ENCODE data around the gene SREBF1.

Gene SREBF1

DNA sequence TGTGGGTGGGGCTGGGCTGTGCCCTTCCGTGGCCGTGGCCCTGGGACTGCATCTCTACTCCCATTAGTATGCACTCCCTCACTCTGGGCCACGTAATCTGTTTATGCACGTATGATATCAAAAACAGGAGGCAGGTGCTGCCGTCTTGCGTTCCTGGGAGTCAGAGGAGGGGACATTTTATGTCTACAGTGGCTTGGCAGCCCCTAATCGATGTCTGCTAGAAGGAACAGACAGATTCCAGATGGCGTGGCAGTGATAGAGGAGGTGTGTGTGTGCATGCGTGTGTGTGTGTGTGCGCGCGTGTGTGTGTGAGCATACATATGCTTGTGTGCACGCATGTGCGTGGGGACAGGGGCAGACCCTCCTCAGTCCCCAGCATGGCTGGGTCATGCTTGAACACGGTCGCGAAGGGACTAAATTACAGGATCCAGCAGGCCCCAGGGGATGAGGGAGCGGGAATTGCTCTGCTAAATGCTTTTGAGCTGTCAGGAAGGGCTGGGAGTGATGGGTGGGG, 44.7 kb downstream of the SREBF1 start:
- no peak for DNase-seq

- DNase-seq: no peak
These were observed 45.9 kb downstream of the SREBF1 start for GRCh38 chr17:17790637-17791464.

- no peak for DNase-seq
These were observed 46.8 kb downstream of the SREBF1 start for GRCh38 chr17:17789828-17790636.

GRCh38 chr17:17789410-17789809, 47.4 kb downstream of the SREBF1 start:
- no peak for DNase-seq

- no peak for DNase-seq
These were observed 47.8 kb downstream of the SREBF1 start for GRCh38 chr17:17788967-17789366.

- DNase-seq: no peak
These were observed 49.2 kb downstream of the SREBF1 start for GRCh38 chr17:17787568-17787967.

GRCh38 chr17:17786998-17787397, 49.8 kb downstream of the SREBF1 start:
- DNase-seq: no peak

DNA sequence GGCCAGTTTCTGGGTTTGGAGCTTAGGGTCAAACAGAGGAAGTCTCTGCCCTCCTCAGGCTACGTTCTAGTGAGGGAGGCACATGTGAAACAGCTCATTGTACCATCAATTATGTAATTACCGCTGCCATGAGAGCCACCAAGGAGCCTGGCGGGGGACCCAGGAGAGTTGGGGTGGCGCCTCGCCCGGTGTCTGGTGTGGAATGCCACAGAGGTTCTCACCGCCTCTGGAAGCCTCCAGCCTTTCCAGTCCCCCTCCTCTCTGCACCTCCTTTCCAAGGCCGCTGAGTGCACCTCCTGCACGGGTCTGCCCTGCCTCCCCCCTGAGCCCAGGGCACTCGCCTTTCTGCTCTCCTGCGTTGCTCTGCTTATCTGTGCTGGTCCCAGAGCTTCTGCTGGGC, 51.4 kb downstream of the SREBF1 start:
- no peak for DNase-seq

DNA sequence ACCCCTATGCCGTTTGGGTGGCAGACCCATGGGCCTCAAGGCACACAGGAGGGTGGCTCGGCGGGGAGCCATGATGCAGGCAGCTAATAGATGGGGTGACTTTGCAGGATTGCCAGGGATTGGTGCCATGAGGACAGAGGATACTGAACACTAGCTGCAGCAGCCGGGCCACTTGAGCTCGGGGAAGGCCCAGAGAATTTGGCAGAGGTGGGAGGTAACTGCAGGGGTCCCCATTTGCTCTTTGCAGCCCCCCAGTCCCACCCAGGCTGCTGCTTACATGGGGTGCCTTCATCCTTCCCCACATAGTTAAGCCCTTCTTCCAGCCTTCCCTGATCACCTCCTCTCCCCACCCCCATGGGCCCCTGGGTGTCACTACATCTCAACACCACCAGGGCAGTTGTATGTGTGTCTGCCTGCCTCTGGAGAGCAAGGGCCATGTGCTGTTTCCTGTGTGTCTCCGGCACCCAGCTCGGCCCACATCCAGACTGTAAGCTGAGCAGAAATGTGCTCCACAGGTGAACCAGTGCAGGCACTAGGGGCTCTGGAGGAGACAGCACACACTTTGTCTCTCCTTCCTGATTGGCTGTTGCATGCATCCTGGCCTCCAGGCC, 52.0 kb downstream of the SREBF1 start:
- DNase-seq: no peak

- no peak for DNase-seq
These were observed 52.7 kb downstream of the SREBF1 start for GRCh38 chr17:17783825-17784656.

- DNase-seq: peak; percentile 53
These were observed 53.5 kb downstream of the SREBF1 start for GRCh38 chr17:17783116-17783824.

DNA sequence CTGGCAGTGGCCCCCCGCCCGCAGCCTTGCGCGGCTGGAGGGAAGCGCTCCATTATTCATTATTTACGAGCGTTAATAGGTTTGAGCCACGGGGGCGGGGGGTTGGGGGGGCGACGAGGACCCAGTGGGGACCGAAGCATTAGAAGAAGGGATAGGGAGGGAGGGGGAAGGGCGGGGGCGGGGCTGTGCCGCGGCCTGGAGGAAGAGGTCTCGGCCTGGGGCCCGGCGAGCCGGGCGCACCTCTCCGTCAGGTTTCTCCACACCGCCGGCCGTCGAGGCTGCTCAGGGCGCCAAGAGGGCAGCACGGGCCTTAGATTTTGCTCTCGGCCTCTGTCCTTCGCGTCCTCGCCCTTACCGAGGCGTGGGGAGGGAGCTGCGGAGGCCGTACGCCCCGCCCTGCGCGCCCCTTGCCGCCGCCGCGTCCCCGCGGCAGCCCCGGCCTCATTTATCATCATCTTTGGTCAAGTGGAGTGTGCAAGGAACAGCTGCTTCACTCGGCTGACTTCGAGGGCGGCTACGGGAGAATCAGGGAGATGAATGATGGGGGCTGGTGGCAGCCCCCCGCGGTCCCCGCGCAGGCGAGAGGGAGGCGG, 54.2 kb downstream of the SREBF1 start:
- no peak for DNase-seq

GRCh38 chr17:17781591-17782496, 54.9 kb downstream of the SREBF1 start:
- DNase-seq: peak; percentile 37

- no peak for DNase-seq
These were observed 55.7 kb downstream of the SREBF1 start for GRCh38 chr17:17780922-17781590.

DNA sequence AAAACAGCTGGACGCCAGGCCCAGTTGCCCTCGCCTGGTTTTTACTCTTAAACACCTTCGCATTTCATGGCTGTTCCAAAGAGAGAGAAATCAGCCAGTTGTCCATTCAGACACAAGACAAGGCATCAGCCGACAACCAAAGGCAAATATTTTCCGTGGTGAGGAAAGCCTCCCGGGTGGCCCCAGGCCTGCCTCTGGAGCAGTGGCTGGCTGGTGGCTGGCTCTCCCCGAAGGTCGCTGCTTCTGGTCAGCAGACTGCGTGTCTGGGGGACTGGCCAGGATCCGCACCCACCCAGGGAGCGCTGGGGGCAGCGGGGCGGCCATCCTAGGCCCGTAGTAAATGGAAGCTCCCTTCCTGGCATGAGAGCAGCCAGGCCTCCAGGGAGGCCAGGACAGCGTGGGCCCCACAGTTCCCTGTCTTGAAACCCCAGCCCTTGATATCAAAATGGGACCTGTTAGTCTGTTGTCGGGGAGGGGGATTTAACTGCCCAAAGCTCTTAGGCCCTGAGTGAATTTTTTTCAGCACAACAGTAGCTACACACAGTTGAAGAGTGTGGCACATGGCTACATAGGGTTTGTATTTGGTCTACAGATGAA, 57.7 kb downstream of the SREBF1 start:
- DNase-seq: no peak

DNA sequence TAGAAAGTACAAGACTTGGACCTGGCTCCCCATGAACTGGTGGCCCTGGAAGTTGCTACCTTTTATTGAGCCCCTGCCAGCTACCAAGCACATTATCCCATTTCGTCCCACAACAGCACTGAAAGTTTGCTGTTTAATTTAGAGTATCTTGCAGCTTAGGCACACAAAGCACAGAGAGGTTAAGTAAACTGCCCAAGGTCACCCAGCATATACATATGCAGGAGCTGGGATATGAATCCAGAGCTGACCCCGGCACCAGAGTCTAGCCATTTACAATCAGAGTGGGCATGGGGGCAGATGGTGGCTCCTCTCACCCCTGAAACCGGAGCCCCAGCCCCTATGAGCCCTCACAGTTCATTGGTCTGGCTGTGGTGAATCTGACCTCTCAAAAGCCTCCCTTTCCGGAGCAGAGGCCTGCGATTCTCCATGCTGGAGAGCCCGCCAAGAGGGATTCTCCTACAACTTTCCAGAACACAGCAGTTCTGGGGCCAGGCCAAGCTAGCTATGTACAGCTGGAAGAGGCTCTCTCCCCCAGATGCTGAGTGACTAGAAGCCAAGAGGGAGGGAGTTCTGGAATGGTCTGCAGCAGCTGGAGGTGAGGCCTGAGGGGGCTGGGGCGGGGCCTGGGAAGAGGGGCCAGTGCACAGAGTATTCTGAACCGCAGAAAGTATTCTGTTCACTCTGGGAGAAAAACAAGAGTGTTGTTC, 58.3 kb downstream of the SREBF1 start:
- no peak for DNase-seq

DNA sequence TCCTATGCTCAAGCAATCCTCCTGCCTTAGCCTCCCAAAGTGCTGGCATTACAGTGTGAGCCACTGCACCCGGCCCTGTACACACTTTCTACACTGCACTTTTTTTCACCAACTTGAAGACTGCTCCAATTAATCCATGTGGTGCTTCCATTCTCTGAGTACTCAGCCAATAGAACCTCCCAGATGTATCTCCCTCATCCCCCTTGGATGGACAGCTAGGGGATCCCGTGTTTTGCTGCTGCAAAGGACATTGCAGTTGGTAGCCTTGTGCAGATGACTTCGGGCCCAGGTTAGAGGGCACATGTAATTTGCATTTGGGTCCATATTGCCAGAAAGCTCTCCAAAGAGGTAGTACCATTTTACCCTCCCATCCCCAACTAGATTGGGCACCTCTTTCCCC, 59.9 kb downstream of the SREBF1 start:
- no peak for DNase-seq

Data from T-helper 9 cell (primary cell).